IPS-18a (cell line): ENCODE data around the gene HIGD1C.

Source experiments
- H3K27ac ChIP-seq: one replicate; pipeline ENCODE4 v1.5.1; 2013; ENCODE audit warnings: low read length
- H3K27me3 ChIP-seq: one replicate; pipeline ENCODE4 v1.6.1; 2013; ENCODE audit warnings: mild to moderate bottlenecking, low read length; ENCODE audit not compliant: control insufficient read depth, insufficient read depth
- H3K36me3 ChIP-seq: one replicate; pipeline ENCODE4 v1.6.1; 2013; ENCODE audit warnings: low read depth, low read length; ENCODE audit not compliant: control insufficient read depth
- H3K4me1 ChIP-seq: one replicate; pipeline ENCODE4 v1.6.1; 2013; ENCODE audit warnings: low read depth, low read length; ENCODE audit not compliant: control insufficient read depth
- H3K4me3 ChIP-seq: one replicate; pipeline ENCODE4 v1.5.1; 2013; ENCODE audit warnings: low read length
- H3K9ac ChIP-seq: one replicate; pipeline ENCODE4 v1.6.1; 2013; ENCODE audit warnings: mild to moderate bottlenecking, low read length, moderate library complexity
- H3K9me3 ChIP-seq: one replicate; pipeline ENCODE4 v1.6.1; 2013; ENCODE audit warnings: low read depth, low read length; ENCODE audit not compliant: control insufficient read depth

The HIGD1C gene

GRCh38 chr12:50988871-50989270 is 36.5 kb downstream of the HIGD1C start:
- H3K4me3 ChIP-seq, result no peak overlapping the region
- no peak overlapping the region for H3K9ac ChIP-seq
- H3K27me3 ChIP-seq, result no peaks in the 10 kb centered on the region
- no peaks in the 10 kb centered on the region for H3K9me3 ChIP-seq
- H3K4me1 ChIP-seq, result no peaks in the 10 kb centered on the region
- no peak overlapping the region for H3K27ac ChIP-seq
- H3K36me3 ChIP-seq, result peaks cover 50% of the 10 kb centered on the region

- no peaks in the 10 kb centered on the region for H3K27me3 ChIP-seq
- no peaks in the 10 kb centered on the region for H3K9me3 ChIP-seq
- no peaks in the 10 kb centered on the region for H3K4me1 ChIP-seq
- H3K9ac ChIP-seq, result no peak overlapping the region
- H3K27ac ChIP-seq, result no peak overlapping the region
- peaks cover 58% of the 10 kb centered on the region for H3K36me3 ChIP-seq
- no peak overlapping the region for H3K4me3 ChIP-seq
Measured at GRCh38 chr12:50990147-50990727, 37.9 kb downstream of the HIGD1C start.

GRCh38 chr12:50990791-50991190 is 38.4 kb downstream of the HIGD1C start:
- Histone ChIP-seq H3K4me1 (no peaks in the 10 kb centered on the region), H3K4me3 (no peak overlapping the region), H3K36me3 (peaks cover 63% of the 10 kb centered on the region), H3K27ac (no peak overlapping the region), H3K9ac (no peak overlapping the region), H3K9me3 (no peaks in the 10 kb centered on the region), H3K27me3 (no peaks in the 10 kb centered on the region)

GRCh38 chr12:50991291-50991690 is 38.9 kb downstream of the HIGD1C start:
- H3K4me3 ChIP-seq, result no peak overlapping the region
- H3K36me3 ChIP-seq, result peaks cover 65% of the 10 kb centered on the region
- no peaks in the 10 kb centered on the region for H3K27me3 ChIP-seq
- H3K9me3 ChIP-seq, result no peaks in the 10 kb centered on the region
- H3K9ac ChIP-seq, result no peak overlapping the region
- H3K27ac ChIP-seq, result no peak overlapping the region
- no peaks in the 10 kb centered on the region for H3K4me1 ChIP-seq

- Histone ChIP-seq H3K9me3 (no peaks in the 10 kb centered on the region), H3K27ac (no peak overlapping the region), H3K27me3 (no peaks in the 10 kb centered on the region), H3K4me3 (no peak overlapping the region), H3K36me3 (peaks cover 68% of the 10 kb centered on the region), H3K4me1 (no peaks in the 10 kb centered on the region), H3K9ac (no peak overlapping the region)
Measured at GRCh38 chr12:50992819-50993218, 40.5 kb downstream of the HIGD1C start.

- Histone ChIP-seq H3K4me3 (no peak overlapping the region), H3K9me3 (no peaks in the 10 kb centered on the region), H3K36me3 (peaks cover 35% of the 10 kb centered on the region)
Measured at GRCh38 chr12:50999093-50999492, 46.7 kb downstream of the HIGD1C start.

GRCh38 chr12:51000245-51000644 is 47.9 kb downstream of the HIGD1C start:
- peaks cover 35% of the 10 kb centered on the region for H3K36me3 ChIP-seq
- H3K9ac ChIP-seq, result no peak overlapping the region

More at GRCh38 chr12:50999093-50999492, 46.7 kb downstream of the HIGD1C start:
- H3K4me1 ChIP-seq, result no peaks in the 10 kb centered on the region
- H3K9ac ChIP-seq, result no peak overlapping the region
- no peaks in the 10 kb centered on the region for H3K27me3 ChIP-seq
- no peak overlapping the region for H3K27ac ChIP-seq

GRCh38 chr12:51001799-51002198 is 49.5 kb downstream of the HIGD1C start:
- Histone ChIP-seq H3K27ac (no peak overlapping the region), H3K9ac (no peak overlapping the region), H3K4me1 (peaks cover 6% of the 10 kb centered on the region), H3K27me3 (no peaks in the 10 kb centered on the region), H3K4me3 (no peak overlapping the region), H3K36me3 (peaks cover 25% of the 10 kb centered on the region), H3K9me3 (no peaks in the 10 kb centered on the region)

More at GRCh38 chr12:51000245-51000644, 47.9 kb downstream of the HIGD1C start:
- peaks cover under 1% of the 10 kb centered on the region for H3K4me1 ChIP-seq
- H3K9me3 ChIP-seq, result no peaks in the 10 kb centered on the region
- no peaks in the 10 kb centered on the region for H3K27me3 ChIP-seq
- no peak overlapping the region for H3K27ac ChIP-seq
- no peak overlapping the region for H3K4me3 ChIP-seq

- no peak overlapping the region for H3K9ac ChIP-seq
- H3K27me3 ChIP-seq, result no peaks in the 10 kb centered on the region
- H3K27ac ChIP-seq, result peak overlapping the region; percentile 20
- H3K4me3 ChIP-seq, result no peak overlapping the region
- H3K9me3 ChIP-seq, result no peaks in the 10 kb centered on the region
- H3K36me3 ChIP-seq, result peaks cover 17% of the 10 kb centered on the region
- peaks cover 13% of the 10 kb centered on the region for H3K4me1 ChIP-seq
Measured at GRCh38 chr12:51004504-51004903, 52.2 kb downstream of the HIGD1C start.

GRCh38 chr12:51005030-51005429 is 52.7 kb downstream of the HIGD1C start:
- H3K9ac ChIP-seq, result no peak overlapping the region
- H3K4me1 ChIP-seq, result peaks cover 15% of the 10 kb centered on the region
- H3K27me3 ChIP-seq, result no peaks in the 10 kb centered on the region
- peaks cover 15% of the 10 kb centered on the region for H3K36me3 ChIP-seq
- peak overlapping the region; percentile 20 for H3K27ac ChIP-seq
- H3K4me3 ChIP-seq, result no peak overlapping the region
- no peaks in the 10 kb centered on the region for H3K9me3 ChIP-seq

- H3K27me3 ChIP-seq, result no peaks in the 10 kb centered on the region
- no peaks in the 10 kb centered on the region for H3K9me3 ChIP-seq
- peaks cover 15% of the 10 kb centered on the region for H3K4me1 ChIP-seq
- H3K36me3 ChIP-seq, result peaks cover 13% of the 10 kb centered on the region
- no peak overlapping the region for H3K9ac ChIP-seq
- H3K27ac ChIP-seq, result no peak overlapping the region
- H3K4me3 ChIP-seq, result no peak overlapping the region
Measured at GRCh38 chr12:51005671-51006070, 53.3 kb downstream of the HIGD1C start.

- Histone ChIP-seq H3K27ac (peak overlapping the region; percentile 26), H3K36me3 (peaks cover 13% of the 10 kb centered on the region), H3K9ac (no peak overlapping the region), H3K4me3 (no peak overlapping the region), H3K9me3 (no peaks in the 10 kb centered on the region), H3K27me3 (no peaks in the 10 kb centered on the region), H3K4me1 (peaks cover 21% of the 10 kb centered on the region)
Measured at GRCh38 chr12:51008329-51009055, 56.1 kb downstream of the HIGD1C start.
